ENCODE data around the gene APOL6.

- TF ChIP-seq REST (IDR thresholded peaks at IDR 0.05; ENCODE audit: borderline replicate concordance in 1 of 2, low read depth in 1 of 2, low read length in 2 of 2) (no peak), ETS1 (CRISPR knock-in tag; IDR thresholded peaks at IDR 0.05) (no peak)
These were observed 32.2 kb upstream of the APOL6 start for GRCh38 chr22:35616043-35616442.
